Measurements from ENCODE around the gene GUK1.
"Not testable (repeated sequence)": the region's sequence is repeated elsewhere in the genome, so short reads cannot be mapped to it uniquely, and the experiment has no call there.

GUK1 gene

DNA sequence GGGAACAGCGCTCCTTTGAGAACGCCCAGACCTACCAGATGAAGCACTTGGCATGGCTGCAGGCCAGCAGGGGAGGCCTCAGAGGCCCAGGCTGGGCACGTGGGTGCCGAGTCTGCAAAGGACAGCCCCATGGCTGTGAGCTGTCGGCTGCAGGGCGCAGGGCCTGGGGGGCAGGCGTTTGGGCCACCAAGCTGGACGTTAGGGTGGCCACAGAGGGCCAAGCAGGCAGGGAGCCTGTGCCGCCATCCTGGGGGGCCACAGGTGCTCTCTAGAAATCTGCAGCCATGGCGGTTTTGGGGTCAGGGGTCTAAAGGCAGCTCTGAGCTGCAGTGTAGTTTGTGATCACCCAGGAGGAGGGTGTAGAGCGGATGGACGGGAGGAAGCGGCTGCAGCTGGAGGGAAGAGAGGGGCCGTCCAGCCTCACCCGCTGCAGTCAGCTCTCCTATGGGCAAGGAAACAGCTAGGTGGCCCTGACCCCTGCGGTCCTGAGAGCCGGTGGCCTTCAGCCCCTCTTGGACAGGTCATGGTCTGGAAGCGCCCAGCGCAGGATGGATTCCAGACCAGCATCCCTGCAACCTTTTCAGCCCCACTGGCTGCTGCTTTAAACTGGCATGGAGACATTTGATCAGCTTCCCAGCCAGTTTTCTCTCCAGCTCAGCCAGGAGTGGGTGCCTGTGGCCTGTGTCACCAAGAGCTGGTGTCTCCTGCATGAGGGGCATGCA is 36.5 kb downstream of the GUK1 start:
- DNase-seq (ENCODE audit: low read depth, low spot score) = no peak

DNA sequence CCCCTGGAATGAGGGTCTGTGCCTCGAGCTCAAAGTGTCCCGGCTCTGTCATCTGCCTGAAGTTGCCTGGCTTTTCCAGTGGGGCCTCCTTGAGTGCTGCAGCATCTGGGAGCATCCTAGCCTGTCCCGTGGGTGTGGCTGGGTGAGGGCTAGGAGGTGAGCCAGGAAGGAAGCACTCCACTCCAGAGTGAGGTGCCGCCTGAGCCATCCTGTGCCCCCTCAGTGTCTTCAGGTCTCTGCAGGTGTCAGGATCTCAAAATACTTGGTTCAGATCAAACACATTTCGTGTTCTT is 37.0 kb downstream of the GUK1 start:
- DNase-seq (ENCODE audit: low read depth, low spot score) = no peak

DNA sequence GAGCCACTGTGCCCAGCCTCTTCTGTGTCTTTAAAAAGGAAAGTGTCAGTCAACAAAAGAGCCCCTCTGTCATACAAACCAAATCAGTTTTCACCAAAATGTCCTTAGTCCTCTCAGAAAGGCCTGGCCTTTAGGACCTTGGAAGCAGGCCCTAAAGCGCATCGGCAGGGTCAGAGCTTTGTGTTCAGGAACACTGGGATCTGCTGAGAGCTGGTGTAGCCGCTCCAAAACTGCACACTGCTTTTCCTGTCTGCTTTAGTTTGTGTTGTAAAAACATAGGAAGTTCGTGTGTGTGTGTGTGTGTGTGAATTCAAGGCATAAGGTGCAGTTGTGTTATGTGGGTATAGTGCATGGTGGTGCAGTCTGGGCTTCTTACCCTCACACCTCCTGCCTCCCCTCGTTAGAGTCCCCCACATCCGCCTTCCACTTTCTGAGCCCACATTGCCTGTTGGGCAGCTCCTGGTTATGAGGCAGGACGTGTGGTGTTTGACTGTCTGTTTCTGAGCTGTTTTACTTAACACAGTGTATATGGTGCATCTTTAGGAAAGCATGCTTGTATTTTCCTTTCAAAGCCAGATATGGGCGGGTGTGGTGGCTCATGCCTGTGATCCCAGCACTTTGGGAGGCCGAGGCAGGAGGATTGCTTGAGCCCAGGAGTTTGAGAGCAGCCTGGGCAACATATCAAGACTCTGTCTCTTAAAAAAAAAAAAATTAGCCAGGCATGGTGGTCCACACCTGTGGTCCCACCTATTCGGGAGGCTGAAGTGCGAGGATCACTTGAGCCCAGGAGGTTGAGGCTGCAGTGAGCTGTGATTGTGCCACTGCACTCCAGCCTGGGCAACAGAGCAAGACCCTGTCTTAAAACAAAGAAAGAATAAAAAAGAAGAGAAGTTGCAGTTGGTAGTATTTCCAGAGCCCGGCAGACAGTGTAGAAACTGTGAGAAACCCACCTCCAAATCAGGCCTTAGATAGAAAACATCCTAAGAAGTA is 37.9 kb downstream of the GUK1 start:
- DNase-seq (ENCODE audit: low read depth, low spot score) = no peak

DNA sequence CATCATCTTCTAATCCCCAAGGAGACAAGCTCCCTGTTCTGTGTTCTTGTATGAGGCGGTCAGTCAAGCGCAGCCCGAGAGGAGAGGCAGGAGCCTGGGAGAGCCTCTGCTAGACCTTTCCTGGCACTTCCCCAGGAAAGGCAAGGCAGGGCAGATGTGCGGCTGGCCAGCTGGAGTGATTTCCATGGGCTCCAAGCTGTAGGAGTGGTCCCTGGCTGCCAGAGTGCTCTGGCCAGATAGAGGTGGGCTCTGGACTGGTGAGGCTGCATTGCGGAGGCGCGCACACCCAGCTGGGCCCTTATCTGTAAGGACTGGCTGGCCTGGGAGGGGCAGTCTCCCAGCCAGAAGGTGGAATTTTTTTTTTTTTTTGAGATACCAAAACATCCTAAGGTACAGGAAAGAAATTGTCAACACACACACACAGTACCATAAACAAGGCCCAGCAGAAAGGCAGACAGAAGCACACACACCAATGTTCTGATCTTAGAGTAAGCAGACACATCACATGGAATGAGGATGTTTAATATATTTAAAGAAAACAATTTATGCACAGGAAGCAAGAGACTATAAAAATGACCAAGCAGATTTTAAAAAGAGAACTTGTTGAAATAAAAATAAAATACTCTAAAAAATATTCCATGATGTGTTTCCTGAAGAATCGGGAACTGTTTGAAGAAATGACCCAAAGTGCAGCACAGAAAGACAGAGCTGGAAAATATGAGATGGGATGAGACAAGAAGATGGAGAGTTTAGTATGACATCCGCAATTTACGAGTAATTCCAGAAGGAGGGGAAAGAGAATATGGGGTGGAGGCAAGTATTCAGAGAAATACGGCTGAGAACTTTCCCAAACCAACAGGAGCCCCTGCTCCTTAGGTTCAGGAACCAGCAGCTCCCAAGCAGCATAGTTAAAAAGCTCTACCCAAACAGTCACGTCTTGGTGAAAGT is 38.9 kb downstream of the GUK1 start:
- no peak for DNase-seq (ENCODE audit: low read depth, low spot score)

DNA sequence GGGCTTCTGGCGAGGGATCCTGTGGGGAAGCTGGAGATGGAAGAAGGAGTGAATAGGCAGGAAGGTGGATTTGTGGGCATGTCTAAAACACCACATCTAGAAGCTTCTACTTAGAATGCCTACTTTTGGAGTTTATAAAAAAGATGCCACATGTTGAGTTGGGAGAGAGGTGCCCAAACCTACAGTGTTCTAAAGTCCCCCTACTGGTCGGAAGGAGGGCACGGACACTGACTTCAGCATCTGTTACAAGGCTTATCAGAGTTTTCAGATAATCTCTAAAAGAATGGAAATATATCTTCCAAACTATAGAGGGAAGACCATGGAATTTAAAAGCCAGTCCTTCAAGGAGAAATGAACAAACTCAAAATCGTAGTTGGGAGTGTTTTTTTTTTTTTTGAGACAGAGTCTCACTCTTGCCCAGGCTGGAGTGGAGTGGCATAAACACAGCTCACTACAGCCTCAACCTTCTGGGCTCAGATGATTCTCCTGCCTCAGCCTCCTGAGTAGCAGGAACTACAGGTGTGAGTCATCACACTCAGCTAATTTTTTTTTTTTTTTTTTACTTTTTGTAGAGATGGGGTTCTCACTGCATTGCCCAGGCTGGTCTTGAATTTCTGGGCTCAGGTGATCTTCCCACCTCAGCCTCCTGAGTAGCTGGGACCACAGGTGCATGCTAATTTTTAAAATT is 40.3 kb downstream of the GUK1 start:
- DNase-seq (ENCODE audit: low read depth, low spot score) = no peak

DNA sequence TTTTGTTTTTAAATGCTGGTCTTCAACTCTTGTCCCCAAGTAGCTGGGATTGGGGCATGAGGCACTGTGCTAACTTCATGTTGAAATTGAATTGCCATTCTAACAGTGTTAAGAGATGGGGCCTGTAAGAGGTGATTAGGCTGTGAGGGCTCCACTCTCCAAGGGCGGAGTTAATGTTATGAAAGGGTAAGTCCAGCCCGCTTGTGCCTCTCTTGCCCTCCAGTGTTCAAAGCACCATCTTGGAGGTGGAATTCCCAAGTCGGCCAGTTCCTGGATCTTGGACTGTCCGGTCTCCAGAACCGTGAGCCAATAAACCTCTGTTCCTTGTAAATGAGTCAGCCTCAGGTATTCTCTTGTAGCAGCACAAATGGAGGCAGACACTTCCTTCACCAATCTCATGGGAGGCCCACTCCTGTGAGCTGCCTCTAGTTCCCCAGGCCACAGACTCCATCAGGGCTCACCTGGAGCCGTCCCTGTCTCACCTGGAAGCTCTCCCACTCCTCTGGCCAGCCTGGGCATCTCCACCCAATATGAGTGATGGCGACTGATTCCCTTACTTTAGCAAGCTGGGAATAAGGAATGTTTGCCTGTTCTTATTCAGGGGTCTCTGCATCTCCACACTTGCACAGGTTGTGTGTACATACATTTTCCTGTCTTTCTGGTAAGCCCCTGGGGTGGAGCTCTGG is 41.0 kb downstream of the GUK1 start:
- no peak for DNase-seq (ENCODE audit: low read depth, low spot score)

DNA sequence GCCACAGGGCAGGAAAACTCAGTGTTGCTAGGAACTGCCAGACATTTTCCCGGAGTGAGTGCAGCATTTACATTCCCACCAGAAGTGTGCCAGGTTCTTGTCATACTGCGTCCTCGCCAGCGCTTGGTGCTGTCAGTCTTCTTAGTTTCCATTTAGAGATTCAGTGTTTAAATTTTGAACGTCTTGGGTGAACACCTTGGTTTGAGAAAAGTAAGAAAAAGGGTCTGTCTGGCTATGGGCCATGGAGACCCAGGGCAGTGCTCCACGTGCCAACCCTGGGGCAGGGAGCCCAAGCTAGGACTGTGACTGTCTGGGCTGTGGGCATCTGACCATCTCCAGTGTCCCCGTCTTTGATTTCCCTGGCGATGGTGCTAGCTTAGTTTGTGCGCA is 41.6 kb downstream of the GUK1 start:
- no peak for DNase-seq (ENCODE audit: low read depth, low spot score)

DNA sequence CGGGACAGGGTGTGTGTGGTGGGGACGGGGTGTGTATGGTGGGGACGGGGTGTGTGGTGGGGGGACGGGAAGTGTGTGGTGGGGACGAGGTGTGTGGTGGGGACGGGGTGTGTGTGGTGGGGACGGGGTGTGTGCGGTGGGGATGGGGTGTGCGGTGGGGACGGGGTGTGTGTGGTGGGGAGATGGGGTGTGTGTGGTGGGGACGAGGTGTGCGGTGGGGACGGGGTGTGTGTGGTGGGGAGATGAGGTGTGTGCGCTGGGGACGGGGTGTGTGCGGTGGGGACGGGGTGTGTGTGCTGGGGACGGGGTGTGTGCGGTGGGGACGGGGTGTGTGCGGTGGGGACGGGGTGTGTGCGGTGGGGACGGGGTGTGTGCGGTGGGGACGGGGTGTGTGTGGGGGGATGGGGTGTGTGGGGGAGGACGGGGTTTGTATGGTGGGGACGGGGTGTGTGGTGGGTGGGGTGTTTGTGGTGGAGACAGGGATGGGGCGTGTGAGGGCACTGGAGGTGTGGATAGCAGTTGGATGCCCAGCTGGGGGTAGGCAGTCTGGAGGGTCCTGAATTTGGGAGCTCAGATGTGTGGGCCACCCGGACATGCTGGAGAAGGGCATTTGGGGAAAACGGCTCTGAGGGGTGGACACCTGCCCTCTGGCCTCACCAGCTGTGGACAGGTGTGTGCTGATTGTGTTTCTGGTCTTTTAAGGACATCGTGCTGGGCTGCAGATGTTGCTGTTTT is 42.4 kb downstream of the GUK1 start:
- no peak for DNase-seq (ENCODE audit: low read depth, low spot score)

DNA sequence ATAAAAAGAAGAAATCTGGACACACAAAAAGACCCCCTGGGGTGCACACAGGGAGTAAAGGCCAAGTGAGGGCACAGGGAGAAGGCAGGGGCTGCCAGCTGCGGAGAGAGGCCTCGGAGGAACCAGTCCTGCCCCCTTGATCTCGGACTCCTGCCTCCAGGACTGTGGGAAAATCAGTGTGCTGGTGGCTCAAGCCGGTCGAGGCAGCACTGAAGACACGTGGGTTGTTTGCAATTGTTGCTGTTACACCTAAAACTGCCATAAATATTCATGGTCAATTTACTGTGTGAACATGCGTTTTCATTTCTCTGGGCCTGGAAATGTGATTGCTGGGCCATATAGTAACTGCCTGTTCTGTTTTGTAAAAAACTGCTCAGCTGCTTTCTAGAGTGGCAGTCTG is 44.1 kb downstream of the GUK1 start:
- DNase-seq (ENCODE audit: low read depth, low spot score) = no peak

DNA sequence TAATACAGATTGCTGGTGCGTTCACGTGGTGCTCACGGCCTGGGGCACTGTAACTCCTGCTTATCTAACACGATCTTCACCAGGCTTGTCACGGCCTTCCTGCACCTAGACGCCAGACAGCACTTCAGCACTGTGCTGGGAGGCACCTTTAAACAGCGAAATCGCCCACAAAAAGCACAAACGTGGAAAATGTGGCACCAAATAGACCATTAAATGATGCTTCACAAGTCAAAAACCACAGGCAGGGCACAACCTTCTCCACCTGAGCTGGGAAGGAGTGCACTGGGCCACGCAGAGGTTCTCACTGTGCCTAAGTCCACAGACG is 45.5 kb downstream of the GUK1 start:
- no peak for DNase-seq (ENCODE audit: low read depth, low spot score)

DNA sequence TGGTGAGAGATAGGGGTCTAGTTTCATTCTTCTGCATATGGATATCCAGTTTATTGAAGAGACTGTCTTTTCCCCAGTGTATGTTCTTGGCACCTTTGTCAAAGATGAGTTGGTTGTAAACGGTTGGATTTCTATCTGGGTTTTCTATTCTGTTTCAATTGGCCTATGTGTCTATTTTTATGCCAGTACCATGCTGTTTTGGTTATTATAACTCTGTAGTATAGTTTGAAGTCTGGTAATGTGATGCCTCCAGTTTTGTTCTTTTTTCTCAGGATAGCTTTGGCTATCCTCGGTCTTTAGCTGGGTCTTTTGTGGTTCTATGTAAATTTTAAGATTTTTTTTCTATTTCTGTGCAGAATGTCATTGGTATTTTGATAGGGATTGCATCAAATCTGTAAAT is 48.2 kb downstream of the GUK1 start:
- DNase-seq (ENCODE audit: low read depth, low spot score) = not testable (repeated sequence)

DNA sequence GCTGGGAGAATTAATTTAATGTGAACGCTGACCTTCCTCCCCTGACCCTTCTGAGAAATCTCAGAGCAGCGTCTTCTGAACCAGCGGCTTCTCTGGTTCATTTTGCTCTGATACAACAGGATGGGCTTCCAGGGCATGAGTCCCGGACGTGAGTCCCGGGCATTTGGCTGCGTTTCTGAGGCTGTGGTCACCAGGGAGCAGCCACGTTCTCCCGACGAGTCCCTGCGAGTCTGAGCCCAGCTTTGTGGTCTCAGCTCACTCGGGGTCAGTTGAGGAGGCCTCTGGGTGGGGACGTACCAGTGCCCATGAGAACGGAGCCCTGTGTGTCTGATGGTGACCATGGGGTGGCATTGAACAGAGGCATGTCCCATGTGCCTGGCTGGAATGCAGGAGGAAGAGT is 50.1 kb downstream of the GUK1 start:
- no peak for DNase-seq (ENCODE audit: low read depth, low spot score)

DNA sequence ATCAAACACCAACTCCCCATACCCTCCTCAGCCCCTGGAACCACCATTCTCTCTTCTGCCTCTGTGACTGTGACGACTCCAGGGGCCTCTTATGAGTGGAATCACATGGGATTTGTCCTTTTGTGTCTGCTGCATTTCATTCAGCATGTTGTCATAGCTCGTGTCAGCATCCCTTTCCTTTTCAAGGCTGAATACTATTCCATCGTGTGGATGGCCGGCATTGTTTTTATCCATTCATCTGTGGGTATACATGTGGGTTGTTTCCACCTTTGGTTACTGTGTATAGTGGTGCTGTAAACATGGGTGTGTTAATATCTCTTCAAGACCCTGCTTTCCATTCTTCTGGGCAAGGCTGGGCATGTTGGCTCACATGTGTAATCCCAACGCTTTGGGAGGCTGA is 50.7 kb downstream of the GUK1 start:
- DNase-seq (ENCODE audit: low read depth, low spot score) = no peak

DNA sequence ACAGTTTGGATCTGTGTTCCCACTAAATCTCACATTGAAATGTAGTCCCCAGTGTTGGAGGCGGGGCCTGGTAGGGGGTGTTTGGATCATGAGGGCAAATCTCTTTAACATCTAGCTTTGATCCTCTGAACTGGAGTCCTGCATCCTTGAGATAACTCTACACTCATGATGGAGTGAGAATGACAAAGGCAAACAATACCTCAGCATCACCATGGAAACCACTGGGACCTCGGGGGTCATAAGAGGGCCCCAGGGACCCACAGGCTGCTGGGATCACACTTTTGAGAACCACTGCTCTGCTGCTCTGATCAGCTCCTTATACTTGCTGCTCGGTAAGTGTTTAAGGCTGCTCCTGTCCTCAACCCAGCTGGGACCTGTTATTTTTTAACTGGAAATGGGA is 54.4 kb downstream of the GUK1 start:
- DNase-seq (ENCODE audit: low read depth, low spot score) = no peak

DNA sequence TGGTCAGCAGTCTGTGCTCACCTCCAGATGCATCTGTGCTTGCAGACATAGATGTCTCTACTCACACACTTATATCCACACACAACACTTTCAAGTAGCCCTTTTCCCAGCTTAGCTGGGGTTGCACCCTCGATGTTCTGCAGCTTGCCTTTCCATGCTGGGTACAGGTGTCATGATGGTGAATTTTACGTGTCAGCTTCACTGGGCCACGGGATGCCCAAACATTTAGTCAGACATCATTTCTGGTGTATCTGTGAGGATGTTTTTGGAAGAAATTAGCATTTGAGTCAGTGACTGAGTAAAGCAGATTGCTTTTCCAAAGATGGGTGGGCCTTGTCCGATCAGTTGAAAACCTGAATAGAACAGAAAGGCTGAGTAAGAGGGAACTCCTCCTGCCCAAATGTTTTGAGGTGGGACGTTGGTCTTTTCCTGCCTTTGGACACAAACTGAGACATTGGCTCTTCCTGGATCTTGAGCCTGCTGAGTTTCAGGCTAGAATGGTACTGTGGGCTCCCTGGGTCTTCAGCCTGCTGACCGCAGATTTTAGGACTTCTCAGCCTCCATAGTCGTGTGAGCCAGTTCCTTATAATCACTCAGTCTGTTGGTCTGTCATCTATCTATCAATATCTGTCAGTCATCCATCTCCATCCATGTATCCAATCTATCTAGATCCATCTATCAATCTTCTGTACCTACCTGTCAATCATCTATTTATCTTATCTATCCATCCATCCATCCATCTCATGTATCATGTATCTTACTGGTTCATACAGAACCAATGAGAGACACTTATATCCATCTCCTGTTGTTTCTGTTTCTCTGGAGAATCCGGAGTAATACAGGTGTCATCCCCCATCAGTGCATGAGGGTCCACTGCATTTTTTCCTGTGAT is 55.1 kb downstream of the GUK1 start:
- no peak for DNase-seq (ENCODE audit: low read depth, low spot score)

DNA sequence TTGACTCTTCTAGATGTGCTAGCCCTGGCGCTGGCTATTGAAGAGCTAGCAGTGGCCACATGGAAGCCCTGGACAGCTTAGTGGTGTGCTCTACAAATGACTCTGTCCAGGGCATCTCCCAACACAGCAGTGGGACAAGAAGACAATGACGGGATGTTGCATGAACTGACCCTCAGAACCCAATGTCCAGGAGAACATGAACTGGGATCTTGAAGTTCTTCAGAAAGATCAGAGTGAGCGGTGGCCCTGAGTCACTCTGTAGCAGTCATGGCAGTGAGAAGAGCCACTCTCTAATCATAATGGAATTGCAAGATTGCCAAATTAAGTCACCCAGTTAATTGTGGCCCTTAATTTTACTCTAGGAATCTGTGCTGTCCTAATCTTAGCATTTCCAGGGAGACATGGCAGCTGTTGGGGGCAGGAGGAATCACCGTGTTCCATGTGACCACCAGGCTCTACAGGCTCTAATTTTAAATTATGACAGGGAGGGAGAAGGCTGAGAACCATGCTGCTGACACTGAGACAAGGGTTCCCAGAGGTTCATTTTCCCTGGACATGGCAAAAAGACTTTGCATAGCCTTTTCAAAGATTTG is 57.6 kb downstream of the GUK1 start:
- DNase-seq (ENCODE audit: low read depth, low spot score) = no peak
